ENCODE data around the gene ANKRD40.

Gene ANKRD40

DNA sequence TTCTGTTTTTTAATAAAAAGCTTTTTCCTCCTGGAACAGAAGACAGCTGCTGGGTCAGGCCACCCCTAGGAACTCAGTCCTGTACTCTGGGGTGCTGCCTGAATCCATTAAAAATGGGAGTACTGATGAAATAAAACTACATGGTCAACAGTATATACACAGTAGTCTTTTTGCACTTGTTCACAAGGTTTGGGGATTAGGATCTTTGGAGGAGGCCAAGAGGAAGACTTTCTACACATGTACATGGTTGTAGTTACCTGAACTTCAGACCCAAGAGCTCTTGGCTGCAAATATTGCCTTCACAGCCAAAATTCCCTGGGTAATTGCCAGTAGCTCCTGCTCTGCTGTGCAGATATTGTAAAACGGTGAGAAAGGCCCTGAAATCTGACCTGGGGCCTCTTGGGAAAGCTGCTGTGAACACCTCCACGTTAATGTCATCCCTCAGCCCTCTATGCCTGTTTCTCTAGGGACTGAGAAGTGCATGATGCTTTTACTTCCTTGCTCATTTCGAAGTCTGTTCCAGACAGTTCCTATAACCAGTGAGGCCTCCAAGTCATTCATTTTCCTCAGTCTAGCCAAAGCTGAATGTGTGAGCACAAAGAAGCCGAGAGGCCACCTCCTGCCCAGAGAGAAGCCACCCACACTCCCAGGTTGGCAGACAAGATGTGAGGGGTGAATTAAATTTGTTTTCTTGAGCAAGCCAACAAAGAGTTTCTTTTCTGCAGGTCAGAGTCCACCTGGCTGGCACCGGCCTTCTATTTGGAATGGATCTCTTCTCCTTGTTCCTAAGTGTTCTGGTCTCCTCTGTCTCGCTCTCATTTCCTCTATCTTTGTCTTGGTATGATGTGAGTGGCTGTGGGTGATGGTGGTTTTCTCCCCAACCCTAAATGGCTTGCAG lies 15.9 kb downstream of the ANKRD40 start:
- CTCF ChIA-PET = interaction anchor here (0.7 to 1.5 kb wide), 6 partner anchors 11 to 213 kb away, joined by 3 to 4 read pairs (median 3); no protein-coding TSS in a partner anchor
- DNase-seq (ENCODE audit: extremely low spot score) = no peak
- POLR2A ChIA-PET = no interaction called here
- TF ChIP-seq, protein P1, sequence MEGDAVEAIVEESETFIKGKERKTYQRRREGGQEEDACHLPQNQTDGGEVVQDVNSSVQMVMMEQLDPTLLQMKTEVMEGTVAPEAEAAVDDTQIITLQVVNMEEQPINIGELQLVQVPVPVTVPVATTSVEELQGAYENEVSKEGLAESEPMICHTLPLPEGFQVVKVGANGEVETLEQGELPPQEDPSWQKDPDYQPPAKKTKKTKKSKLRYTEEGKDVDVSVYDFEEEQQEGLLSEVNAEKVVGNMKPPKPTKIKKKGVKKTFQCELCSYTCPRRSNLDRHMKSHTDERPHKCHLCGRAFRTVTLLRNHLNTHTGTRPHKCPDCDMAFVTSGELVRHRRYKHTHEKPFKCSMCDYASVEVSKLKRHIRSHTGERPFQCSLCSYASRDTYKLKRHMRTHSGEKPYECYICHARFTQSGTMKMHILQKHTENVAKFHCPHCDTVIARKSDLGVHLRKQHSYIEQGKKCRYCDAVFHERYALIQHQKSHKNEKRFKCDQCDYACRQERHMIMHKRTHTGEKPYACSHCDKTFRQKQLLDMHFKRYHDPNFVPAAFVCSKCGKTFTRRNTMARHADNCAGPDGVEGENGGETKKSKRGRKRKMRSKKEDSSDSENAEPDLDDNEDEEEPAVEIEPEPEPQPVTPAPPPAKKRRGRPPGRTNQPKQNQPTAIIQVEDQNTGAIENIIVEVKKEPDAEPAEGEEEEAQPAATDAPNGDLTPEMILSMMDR (IDR thresholded peaks at IDR 0.05; ENCODE audit: control extremely low read depth, extremely low read depth, low read depth, missing control alignments) = no peak

GRCh38 chr17:50690887-50691549 lies 16.7 kb downstream of the ANKRD40 start:
- TF ChIP-seq, protein P1 (IDR thresholded peaks at IDR 0.05; ENCODE audit: control extremely low read depth, extremely low read depth, low read depth, missing control alignments) = no peak
- POLR2A ChIA-PET = no interaction called here

DNA sequence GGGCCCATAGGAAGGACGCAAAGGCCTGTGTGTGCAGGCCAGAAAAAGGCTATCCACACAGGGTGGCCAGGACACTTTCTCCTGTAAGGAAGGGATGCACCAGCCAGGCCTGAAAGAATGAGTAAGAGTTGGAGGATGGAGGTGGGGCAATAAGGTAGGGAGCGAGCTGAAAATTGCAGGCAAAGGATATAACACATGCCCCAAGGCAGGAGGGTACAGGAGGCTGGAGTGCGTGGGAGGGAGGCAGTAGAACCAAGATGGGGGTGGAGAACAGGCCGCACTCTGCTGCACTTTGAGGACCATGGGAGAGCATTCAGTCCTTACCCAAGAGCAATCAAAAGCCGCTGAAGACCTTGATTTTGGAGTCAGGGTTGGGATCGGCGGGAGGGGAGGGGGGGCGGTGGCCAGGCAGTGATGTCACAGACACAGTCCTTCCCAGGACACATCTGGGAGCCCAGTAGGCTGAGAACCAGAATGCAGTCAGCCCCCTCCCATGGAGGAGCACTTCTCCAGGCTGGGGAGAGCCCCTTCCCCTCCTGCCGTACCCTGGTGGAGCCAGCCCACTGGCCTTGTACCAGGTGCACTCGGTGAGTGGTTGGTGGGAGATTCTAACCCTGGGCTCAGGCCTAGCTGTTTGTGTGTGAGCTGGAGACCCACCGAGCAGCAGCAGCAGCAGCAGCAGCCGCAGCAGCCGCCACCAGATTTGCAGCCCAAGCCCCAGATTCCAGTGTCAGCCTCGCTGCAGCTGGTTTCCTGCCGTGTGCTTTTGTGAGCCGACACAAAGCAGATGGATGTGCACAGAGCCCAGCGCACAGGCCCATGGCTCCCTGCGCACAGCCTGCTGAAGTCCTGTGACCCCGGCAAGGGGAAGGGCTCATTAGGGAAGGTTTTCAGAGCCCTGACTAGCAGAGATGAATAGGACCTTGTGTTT lies 17.5 kb downstream of the ANKRD40 start:
- POLR2A ChIA-PET = no interaction called here
- CTCF ChIA-PET = interaction anchor here (1.4 kb wide), 1 partner anchor 139 kb away, joined by 3 read pairs; no protein-coding TSS in a partner anchor
- DNase-seq (ENCODE audit: extremely low spot score) = no peak

More at GRCh38 chr17:50690887-50691549, 16.7 kb downstream of the ANKRD40 start:
- no peak for DNase-seq (ENCODE audit: extremely low spot score)
- CTCF ChIA-PET = interaction anchor here (0.9 to 1.4 kb wide), 4 partner anchors 11 to 140 kb away, joined by 3 to 4 read pairs (median 3); no protein-coding TSS in a partner anchor

GRCh38 chr17:50689251-50689650 lies 18.5 kb downstream of the ANKRD40 start:
- ChIA-PET CTCF (no interaction called here), POLR2A (no interaction called here)
- no peak for DNase-seq (ENCODE audit: extremely low spot score)
- TF ChIP-seq, protein P1 (IDR thresholded peaks at IDR 0.05; ENCODE audit: control extremely low read depth, extremely low read depth, low read depth, missing control alignments) = no peak

More for the DNA sequence above, 17.5 kb downstream of the ANKRD40 start:
- TF ChIP-seq, protein P1 (IDR thresholded peaks at IDR 0.05; ENCODE audit: control extremely low read depth, extremely low read depth, low read depth, missing control alignments) = no peak

- ChIA-PET CTCF (no interaction called here), POLR2A (no interaction called here)
- TF ChIP-seq, protein P1 (IDR thresholded peaks at IDR 0.05; ENCODE audit: control extremely low read depth, extremely low read depth, low read depth, missing control alignments) = no peak
- DNase-seq (ENCODE audit: extremely low spot score) = no peak
Observed at GRCh38 chr17:50688245-50688644, 19.5 kb downstream of the ANKRD40 start.
